Colonic mucosa (tissue), 4 donors: ENCODE results near the gene EXT2. TPM values are rescaled to one million over a fixed set of nuclear protein-coding genes. Genes with fewer than 3 reads are reported as not detected.
A peak's percentile ranks its signal among the peaks of the same experiment; 100 is the strongest.

Experiments
- DNase-seq: peaks from one replicate; pipeline ENCODE4 v3.0.0-alpha.2; 2020
- H3K27ac ChIP-seq: fragments of 200-600 bp; one replicate; pipeline ENCODE4 v1.8.0; 2021
- H3K27me3 ChIP-seq: fragments of 200-600 bp; one replicate; pipeline ENCODE4 v1.8.0; 2021
- H3K36me3 ChIP-seq: fragments of 200-600 bp; one replicate; pipeline ENCODE4 v1.8.0; 2021
- H3K4me1 ChIP-seq: fragments of 200-600 bp; one replicate; pipeline ENCODE4 v1.8.0; 2021; ENCODE audit warnings: mild to moderate bottlenecking
- H3K4me3 ChIP-seq: fragments of 200-600 bp; one replicate; pipeline ENCODE4 v1.8.0; 2021
- H3K9ac ChIP-seq, 2 donors: one replicate each; pipeline ENCODE4 v1.7.0; 2013; ENCODE audit warnings: control low read depth in 2 of 2, low read depth in 2 of 2, low read length in 2 of 2
- H3K9me3 ChIP-seq: fragments of 200-600 bp; one replicate; pipeline ENCODE4 v1.8.0; 2021
- CTCF ChIP-seq: fragments of 200-600 bp; IDR thresholded peaks from one replicate; pipeline ENCODE4 v1.8.0; 2022; ENCODE audit warnings: antibody characterized with exemption, mild to moderate bottlenecking
- intact Hi-C: fragments of 100-400 bp; cut with DNase I; formaldehyde crosslinking; loops from one replicate; pipeline ENCODE4 v1.14.1; 2022
- total RNA-seq, 2 donors: library from RNA; stranded (reverse); fragmentation: NEBNext Ultra II Directional in 1 of 2; extraction: Animal tissue kit (Norgen Biotek cat#: 25700) in 1 of 2; gene quantifications; one replicate each; pipeline ENCODE4 v1.2.1, GENCODE V29; 2021
- donor health status: healthy.
- donor health status: DM: no; HTN: no; CAD: no.
- donor health status: DM: no; HTN: no; CAD: no.

The EXT2 gene
- total RNA-seq, 2 donors from 2014 or later, result 53.2 to 54.7 TPM

- no peaks in the 10 kb centered on the region for H3K36me3 ChIP-seq
- no peaks in the 10 kb centered on the region for H3K4me1 ChIP-seq
- intact Hi-C loops, result loop anchor here (10.0 kb wide), 1 partner anchor 175 kb away; no protein-coding TSS in a partner anchor
- TF ChIP-seq CTCF, result no peak
- no peaks in the 10 kb centered on the region for H3K27me3 ChIP-seq
- H3K27ac ChIP-seq, result no peak overlapping the region
- H3K9me3 ChIP-seq, result no peaks in the 10 kb centered on the region
- H3K4me3 ChIP-seq, result no peak overlapping the region
- H3K9ac ChIP-seq, result no peak overlapping the region
- DNase-seq, result no peak
Measured at GRCh38 chr11:44280257-44280656, 184.8 kb downstream of the EXT2 start.

- no peaks in the 10 kb centered on the region for H3K27me3 ChIP-seq
- intact Hi-C loops, result loop anchor here (10.0 kb wide), 1 partner anchor 176 kb away; no protein-coding TSS in a partner anchor
Measured at GRCh38 chr11:44281151-44281550, 185.7 kb downstream of the EXT2 start.

GRCh38 chr11:44282620-44283019 lies 187.1 kb downstream of the EXT2 start:
- Histone ChIP-seq H3K27ac (no peak overlapping the region), H3K9me3 (no peaks in the 10 kb centered on the region), H3K27me3 (no peaks in the 10 kb centered on the region), H3K4me3 (no peak overlapping the region), H3K36me3 (no peaks in the 10 kb centered on the region), H3K4me1 (no peaks in the 10 kb centered on the region), H3K9ac (no peak overlapping the region)
- intact Hi-C loops, result loop anchor here (10.0 kb wide), 1 partner anchor 178 kb away; no protein-coding TSS in a partner anchor
- no peak for DNase-seq
- TF ChIP-seq CTCF, result no peak

More at GRCh38 chr11:44281151-44281550, 185.7 kb downstream of the EXT2 start:
- Histone ChIP-seq H3K36me3 (no peaks in the 10 kb centered on the region), H3K9me3 (no peaks in the 10 kb centered on the region), H3K4me3 (no peak overlapping the region), H3K9ac (no peak overlapping the region), H3K4me1 (no peaks in the 10 kb centered on the region), H3K27ac (no peak overlapping the region)
- DNase-seq, result no peak
- no peak for TF ChIP-seq CTCF

- no peak overlapping the region for H3K27ac ChIP-seq
- no peaks in the 10 kb centered on the region for H3K36me3 ChIP-seq
- H3K9me3 ChIP-seq, result no peaks in the 10 kb centered on the region
- H3K4me1 ChIP-seq, result no peaks in the 10 kb centered on the region
- DNase-seq, result no peak
- H3K4me3 ChIP-seq, result no peak overlapping the region
- intact Hi-C loops, result loop anchor here (2.0 to 10.0 kb wide), 2 partner anchors 181 to 253 kb away; no protein-coding TSS in a partner anchor
- no peak overlapping the region for H3K9ac ChIP-seq
- TF ChIP-seq CTCF, result no peak
- H3K27me3 ChIP-seq, result no peaks in the 10 kb centered on the region
Measured at GRCh38 chr11:44285756-44286155, 190.3 kb downstream of the EXT2 start.

GRCh38 chr11:44286268-44286880 lies 190.9 kb downstream of the EXT2 start:
- H3K27ac ChIP-seq, result no peak overlapping the region
- peak; percentile 91 for TF ChIP-seq CTCF
- peak; percentile 33 for DNase-seq
- H3K9ac ChIP-seq, result no peak overlapping the region
- intact Hi-C loops, result loop anchor here (2.0 to 10.0 kb wide), 2 partner anchors 182 to 252 kb away; no protein-coding TSS in a partner anchor
- no peaks in the 10 kb centered on the region for H3K36me3 ChIP-seq
- no peaks in the 10 kb centered on the region for H3K4me1 ChIP-seq
- H3K9me3 ChIP-seq, result no peaks in the 10 kb centered on the region
- no peak overlapping the region for H3K4me3 ChIP-seq
- H3K27me3 ChIP-seq, result no peaks in the 10 kb centered on the region
